Right atrium auricular region (tissue), 2 donors: Measurements from ENCODE around the gene SERPINB2. TPM values are rescaled to one million over a fixed set of nuclear protein-coding genes. Genes with fewer than 3 reads are reported as not detected.

Experiments used
- DNase-seq: peaks from one replicate; pipeline ENCODE4 v3.0.0-alpha.2; 2019; ENCODE audit warnings: low spot score
- H3K27ac ChIP-seq, 2 donors: fragments of 200-600 bp; sonication (generic); 1 replicate in 1 of 2; 2 replicates in 1 of 2; pipeline ENCODE4 v1.5.1; 2016 to 2019
- H3K27me3 ChIP-seq, 2 donors: fragments of 200-600 bp; sonication (generic); one replicate each; pipeline versions ENCODE4 v1.5.1 to v1.6.0; 2017 to 2019
- H3K36me3 ChIP-seq: fragments of 200-600 bp; sonication (generic); one replicate; pipeline ENCODE4 v1.5.1; 2016
- H3K4me1 ChIP-seq, 2 donors: fragments of 200-600 bp; sonication (generic); one replicate each; pipeline versions ENCODE4 v1.5.1 to v1.6.0; 2017 to 2019
- H3K4me3 ChIP-seq, 2 donors: fragments of 200-600 bp; sonication (generic); 1 replicate in 1 of 2; 2 replicates in 1 of 2; pipeline ENCODE4 v1.5.1; 2017 to 2019; ENCODE audit warnings: mild to moderate bottlenecking in 1 of 2, moderate library complexity in 1 of 2
- H3K9me3 ChIP-seq, 2 donors: fragments of 200-600 bp; sonication (generic); one replicate each; pipeline ENCODE4 v1.5.1; 2019
- total RNA-seq, 2 donors: library from RNA; depleted of rRNA; stranded (reverse); fragments of >200 nt; gene quantifications; one replicate each; pipeline ENCODE4 v1.1.0, GENCODE V29; 2016
- TF ChIP-seq, protein P1 (sequence below), 2 donors: fragments of 200-600 bp; sonication (generic); IDR thresholded peaks; one replicate each; pipeline ENCODE4 v1.5.1; 2019; ENCODE audit warnings: antibody characterized with exemption in 2 of 2

Gene SERPINB2
- total RNA-seq, 2 donors from 2014 or later = 0.94 to 2.3 TPM

DNA sequence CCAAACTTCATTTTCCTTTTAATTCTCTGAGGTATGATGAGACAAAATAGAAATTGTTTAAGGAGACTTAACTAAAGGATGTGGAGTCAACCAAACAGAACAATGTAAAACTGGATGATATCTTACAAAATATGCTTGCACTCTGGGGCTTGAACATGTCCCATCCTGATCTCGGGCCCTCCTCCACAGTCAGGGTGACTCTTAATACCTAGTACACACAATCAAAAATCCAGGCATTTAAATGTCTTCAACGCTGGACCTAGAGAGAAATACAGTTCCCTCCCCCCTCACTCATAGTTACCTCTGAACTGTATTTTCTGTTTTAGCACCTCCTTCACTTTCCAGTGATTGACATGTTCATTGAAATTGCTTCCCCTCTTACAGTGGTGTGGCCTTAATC, 36.9 kb upstream of the SERPINB2 start:
- TF ChIP-seq, protein P1, sequence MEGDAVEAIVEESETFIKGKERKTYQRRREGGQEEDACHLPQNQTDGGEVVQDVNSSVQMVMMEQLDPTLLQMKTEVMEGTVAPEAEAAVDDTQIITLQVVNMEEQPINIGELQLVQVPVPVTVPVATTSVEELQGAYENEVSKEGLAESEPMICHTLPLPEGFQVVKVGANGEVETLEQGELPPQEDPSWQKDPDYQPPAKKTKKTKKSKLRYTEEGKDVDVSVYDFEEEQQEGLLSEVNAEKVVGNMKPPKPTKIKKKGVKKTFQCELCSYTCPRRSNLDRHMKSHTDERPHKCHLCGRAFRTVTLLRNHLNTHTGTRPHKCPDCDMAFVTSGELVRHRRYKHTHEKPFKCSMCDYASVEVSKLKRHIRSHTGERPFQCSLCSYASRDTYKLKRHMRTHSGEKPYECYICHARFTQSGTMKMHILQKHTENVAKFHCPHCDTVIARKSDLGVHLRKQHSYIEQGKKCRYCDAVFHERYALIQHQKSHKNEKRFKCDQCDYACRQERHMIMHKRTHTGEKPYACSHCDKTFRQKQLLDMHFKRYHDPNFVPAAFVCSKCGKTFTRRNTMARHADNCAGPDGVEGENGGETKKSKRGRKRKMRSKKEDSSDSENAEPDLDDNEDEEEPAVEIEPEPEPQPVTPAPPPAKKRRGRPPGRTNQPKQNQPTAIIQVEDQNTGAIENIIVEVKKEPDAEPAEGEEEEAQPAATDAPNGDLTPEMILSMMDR (IDR thresholded peaks at IDR 0.05) = no peak
- H3K36me3 ChIP-seq = no peaks in the 10 kb centered on the region
- DNase-seq = no peak

DNA sequence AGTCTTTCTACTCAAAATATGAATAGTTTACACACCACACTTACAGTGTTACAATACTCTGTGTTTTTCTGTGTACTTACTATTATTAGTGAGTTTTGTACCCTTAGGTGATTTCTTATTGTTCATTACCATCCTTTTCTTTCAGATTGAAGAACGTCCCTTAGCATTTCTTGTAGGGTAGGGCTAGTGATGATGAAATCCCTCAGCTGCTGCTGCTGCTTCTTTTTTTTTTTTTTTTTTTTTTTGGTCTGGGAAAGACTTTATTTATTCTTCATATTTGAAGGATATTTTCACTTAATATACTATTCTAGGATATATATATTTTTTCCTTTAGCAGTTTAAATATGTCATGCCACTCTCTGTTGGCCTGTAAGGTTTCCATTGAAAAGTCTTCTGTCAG, 29.0 kb upstream of the SERPINB2 start:
- H3K27me3 ChIP-seq = no peaks in the 10 kb centered on the region
- no peak overlapping the region for H3K4me3 ChIP-seq
- H3K27ac ChIP-seq = no peak overlapping the region
- H3K9me3 ChIP-seq = no peaks in the 10 kb centered on the region
- no peaks in the 10 kb centered on the region for H3K4me1 ChIP-seq
- DNase-seq = no peak
- H3K36me3 ChIP-seq = no peaks in the 10 kb centered on the region
- TF ChIP-seq, protein P1 (IDR thresholded peaks at IDR 0.05) = no peak

More for the DNA sequence above, 36.9 kb upstream of the SERPINB2 start:
- Histone ChIP-seq H3K4me3 (no peak overlapping the region), H3K27ac (no peak overlapping the region), H3K9me3 (no peaks in the 10 kb centered on the region), H3K27me3 (no peaks in the 10 kb centered on the region), H3K4me1 (no peaks in the 10 kb centered on the region)

DNA sequence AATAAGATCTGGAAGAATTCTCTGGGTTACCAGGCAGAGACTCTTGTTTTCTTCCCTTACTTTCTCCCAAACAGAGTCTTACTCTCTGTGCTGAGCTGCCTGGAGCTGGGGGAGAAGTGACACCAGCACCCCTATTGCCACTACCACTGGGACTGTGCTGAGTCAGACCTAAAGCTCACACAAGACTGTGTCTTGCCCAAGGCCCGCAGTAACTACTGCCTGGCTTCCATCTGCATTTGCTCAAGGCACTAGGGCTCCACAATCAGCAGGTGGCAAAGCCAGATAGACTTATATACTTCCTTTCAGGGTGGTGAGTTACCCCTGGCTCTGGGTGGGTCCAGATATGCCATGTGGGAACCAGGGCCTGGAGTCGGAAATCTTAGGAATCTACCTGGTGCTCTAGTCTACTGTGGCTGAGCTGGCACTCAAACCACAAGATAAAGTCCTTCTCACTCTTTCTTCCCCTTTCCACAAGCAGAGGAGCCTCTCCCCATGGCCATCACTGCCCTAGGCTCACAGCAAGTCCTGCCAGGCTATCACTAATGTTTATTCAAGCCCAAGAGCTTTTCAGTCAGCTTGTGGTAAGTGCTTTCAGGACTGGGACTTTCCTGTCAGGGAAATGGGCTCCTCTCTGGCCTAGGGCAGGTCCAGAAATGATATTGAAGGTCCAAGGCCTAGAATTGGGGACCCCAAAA, 27.6 kb upstream of the SERPINB2 start:
- no peaks in the 10 kb centered on the region for H3K9me3 ChIP-seq
- H3K27ac ChIP-seq = no peak overlapping the region
- TF ChIP-seq, protein P1 (IDR thresholded peaks at IDR 0.05) = no peak
- H3K4me1 ChIP-seq = no peaks in the 10 kb centered on the region
- no peaks in the 10 kb centered on the region for H3K36me3 ChIP-seq
- H3K4me3 ChIP-seq = no peak overlapping the region
- H3K27me3 ChIP-seq = no peaks in the 10 kb centered on the region
- DNase-seq = no peak

DNA sequence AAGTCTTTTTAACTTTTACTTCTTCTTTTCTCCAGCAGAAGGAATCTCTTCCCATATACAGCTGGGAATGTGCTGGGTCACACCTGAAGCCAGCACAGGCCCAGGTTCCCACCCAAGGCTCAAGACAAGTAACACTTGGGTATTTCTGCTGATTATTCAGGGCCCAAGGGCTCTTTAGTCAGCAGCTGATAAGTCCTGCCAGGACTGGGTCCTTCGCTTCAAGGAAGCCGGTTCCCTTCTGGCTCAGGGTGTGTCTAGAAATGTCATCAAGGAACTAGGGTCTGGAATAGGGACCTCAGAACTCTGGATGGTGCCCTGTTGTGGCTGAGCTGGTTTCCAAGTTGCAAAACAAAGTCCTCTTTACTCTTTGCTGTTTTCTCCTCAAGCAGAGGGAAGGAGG, 27.0 kb upstream of the SERPINB2 start:
- H3K36me3 ChIP-seq = no peaks in the 10 kb centered on the region
- TF ChIP-seq, protein P1 (IDR thresholded peaks at IDR 0.05) = no peak
- H3K4me1 ChIP-seq = no peaks in the 10 kb centered on the region
- H3K27ac ChIP-seq = no peak overlapping the region
- no peaks in the 10 kb centered on the region for H3K9me3 ChIP-seq
- no peak overlapping the region for H3K4me3 ChIP-seq
- H3K27me3 ChIP-seq = no peaks in the 10 kb centered on the region
- DNase-seq = no peak

DNA sequence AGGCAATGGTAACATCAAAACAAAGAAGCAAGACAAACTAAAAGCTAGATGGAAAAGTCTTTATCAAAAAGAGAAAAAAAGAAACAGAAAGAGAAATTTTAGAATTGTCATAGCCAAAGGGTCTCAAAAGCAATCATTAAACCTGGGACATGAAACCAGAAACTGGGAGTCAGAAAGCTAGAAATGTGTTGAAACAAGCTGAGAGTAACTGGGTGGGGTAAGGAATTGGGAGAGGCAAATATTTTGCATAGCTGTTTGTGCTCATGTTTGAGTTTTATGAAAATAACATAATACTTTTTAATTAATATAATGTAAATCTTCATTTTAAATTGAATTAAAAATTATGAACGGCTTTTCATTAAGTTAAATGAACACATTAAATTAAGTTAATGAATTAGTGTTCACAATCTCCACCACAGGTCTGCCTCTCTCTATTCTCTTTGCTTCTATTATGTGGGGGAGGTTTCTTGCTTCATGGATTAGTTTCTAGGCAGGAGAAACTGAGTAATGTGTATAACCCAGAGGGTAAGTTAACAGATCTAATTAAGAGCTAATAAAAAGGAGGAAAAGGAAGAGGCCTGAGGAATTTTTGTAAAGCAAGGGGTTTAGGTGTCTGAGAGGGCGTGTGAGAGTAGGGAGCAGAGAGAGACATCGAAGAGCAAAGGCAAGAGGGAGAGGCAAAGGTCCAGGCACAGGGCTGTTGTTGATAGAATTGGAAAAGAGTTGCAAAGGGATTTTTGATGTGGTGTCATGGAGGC, 20.0 kb upstream of the SERPINB2 start:
- no peaks in the 10 kb centered on the region for H3K9me3 ChIP-seq
- H3K27ac ChIP-seq = no peak overlapping the region
- H3K4me1 ChIP-seq = no peaks in the 10 kb centered on the region
- no peaks in the 10 kb centered on the region for H3K27me3 ChIP-seq
- H3K4me3 ChIP-seq = no peak overlapping the region
- H3K36me3 ChIP-seq = no peaks in the 10 kb centered on the region
- TF ChIP-seq, protein P1 (IDR thresholded peaks at IDR 0.05) = no peak
- DNase-seq = no peak
